ENCODE data around the gene ZNF688.
A peak's percentile ranks its signal among the peaks of the same experiment; 100 is the strongest.
"Not testable (repeated sequence)": the region's sequence is repeated elsewhere in the genome, so short reads cannot be mapped to it uniquely, and the experiment has no call there.

ZNF688 gene

GRCh38 chr16:30571445-30572322 lies at the start of gene ZNF688:
ZNF688 (minus strand) TSS chr16:30571714; CDS start chr16:30571629, 85 bp downstream.
- peak; percentile 89 to 98 for DNase-seq

- no peak for DNase-seq
Observed at GRCh38 chr16:30620169-30620568, 48.7 kb upstream of the ZNF688 start.

- no peak for DNase-seq
Observed at GRCh38 chr16:30619638-30620037, 48.1 kb upstream of the ZNF688 start.

- no peak for DNase-seq
Observed at GRCh38 chr16:30619202-30619601, 47.7 kb upstream of the ZNF688 start.

GRCh38 chr16:30615358-30616091 lies 44.0 kb upstream of the ZNF688 start:
- DNase-seq: peak in 1 of 2 donors; percentile 6

- peak; percentile 94 to 95 for DNase-seq
Observed at GRCh38 chr16:30609926-30610839, 38.7 kb upstream of the ZNF688 start, which contains the start of gene ZNF689. ZNF689 (minus strand) TSS chr16:30610389; CDS start chr16:30610041, 348 bp downstream.

GRCh38 chr16:30609002-30609925 lies 37.8 kb upstream of the ZNF688 start:
- DNase-seq: no peak

GRCh38 chr16:30606004-30606403 lies 34.5 kb upstream of the ZNF688 start:
- no peak for DNase-seq

- no peak for DNase-seq
Observed at GRCh38 chr16:30605158-30605557, 33.6 kb upstream of the ZNF688 start.

- no peak for DNase-seq
Observed at GRCh38 chr16:30604316-30604947, 32.9 kb upstream of the ZNF688 start.

GRCh38 chr16:30603945-30604315 lies 32.4 kb upstream of the ZNF688 start:
- no peak for DNase-seq

- no peak for DNase-seq
Observed at GRCh38 chr16:30602616-30603277, 31.2 kb upstream of the ZNF688 start.

- no peak for DNase-seq
Observed at GRCh38 chr16:30601966-30602365, 30.5 kb upstream of the ZNF688 start.

- DNase-seq: no peak
Observed at GRCh38 chr16:30600929-30601328, 29.4 kb upstream of the ZNF688 start.

- DNase-seq: no peak
Observed at GRCh38 chr16:30600215-30600614, 28.7 kb upstream of the ZNF688 start.

GRCh38 chr16:30592871-30593270 lies 21.4 kb upstream of the ZNF688 start:
- DNase-seq: no peak

GRCh38 chr16:30590869-30591268 lies 19.4 kb upstream of the ZNF688 start:
- DNase-seq: not testable (repeated sequence)

GRCh38 chr16:30589582-30589981 lies 18.1 kb upstream of the ZNF688 start:
- not testable (repeated sequence) for DNase-seq

GRCh38 chr16:30588651-30589050 lies 17.1 kb upstream of the ZNF688 start:
- no peak for DNase-seq

GRCh38 chr16:30585400-30586191 lies 14.1 kb upstream of the ZNF688 start, which contains the start of gene ZNF785:
ZNF785 (minus strand) TSS chr16:30585697; CDS start chr16:30585611, 86 bp downstream.
- peak; percentile 60 to 97 for DNase-seq

Measured in bone marrow (tissue), 2 donors.